Osteoblast (primary cell): ENCODE results near the gene MROH2B. TPM values are rescaled to one million over a fixed set of nuclear protein-coding genes. Genes with fewer than 3 reads are reported as not detected.

ENCODE experiments used
- DNase-seq: peaks from one replicate; pipeline ENCODE4 v3.0.0; 2011; ENCODE audit warnings: low spot score, mixed read lengths; ENCODE audit not compliant: insufficient read length; ENCODE audit errors: missing footprints
- H2AFZ ChIP-seq: 2 replicates; pipeline ENCODE4 v1.6.0; 2011; ENCODE audit warnings: mild to moderate bottlenecking, low read length
- H3K27ac ChIP-seq: 2 replicates; pipeline ENCODE4 v1.5.1; 2011; ENCODE audit warnings: mild to moderate bottlenecking, low read depth, low read length, moderate library complexity
- H3K27me3 ChIP-seq: 2 replicates; pipeline ENCODE4 v1.6.0; 2012; ENCODE audit warnings: mild to moderate bottlenecking, control low read depth, inconsistent platforms, low read length, moderate library complexity; ENCODE audit not compliant: insufficient read depth
- H3K36me3 ChIP-seq: 2 replicates; pipeline ENCODE4 v1.5.1; 2011; ENCODE audit warnings: mild to moderate bottlenecking, low read length, control low read depth, moderate library complexity; ENCODE audit not compliant: insufficient read depth
- H3K4me1 ChIP-seq: 2 replicates; pipeline ENCODE4 v1.5.1; 2011; ENCODE audit warnings: mild to moderate bottlenecking, low read length, control low read depth, moderate library complexity; ENCODE audit not compliant: insufficient read depth
- H3K4me2 ChIP-seq: 2 replicates; pipeline ENCODE4 v1.6.0; 2011; ENCODE audit warnings: mild to moderate bottlenecking, low read length; ENCODE audit not compliant: insufficient read depth
- H3K4me3 ChIP-seq: fragments of 200-600 bp; sonication (generic); 3 replicates; pipeline ENCODE4 v1.5.1; 2012; ENCODE audit warnings: mild to moderate bottlenecking, low read length, inconsistent platforms; ENCODE audit not compliant: insufficient read depth
- H3K79me2 ChIP-seq: 2 replicates; pipeline ENCODE4 v1.6.0; 2012; ENCODE audit warnings: mild to moderate bottlenecking, low read length, control low read depth, inconsistent platforms; ENCODE audit not compliant: insufficient read depth
- H3K9me3 ChIP-seq: 2 replicates; pipeline ENCODE4 v1.5.1; 2011; ENCODE audit warnings: low read depth, low read length, control low read depth
- H4K20me1 ChIP-seq: 2 replicates; pipeline ENCODE4 v1.6.0; 2012; ENCODE audit warnings: mild to moderate bottlenecking, low read length, control low read depth; ENCODE audit not compliant: insufficient read depth
- CTCF ChIP-seq: IDR thresholded peaks from 2 replicates; pipeline ENCODE4 v1.5.1; 2011; ENCODE audit warnings: mild to moderate bottlenecking, low read depth, low read length, moderate library complexity; ENCODE audit errors: extremely low read depth
- total RNA-seq: library from RNA; depleted of rRNA; stranded (reverse); fragments of >200 nt; gene quantifications from 2 replicates; pipeline ENCODE4 v1.2.3, GENCODE V29; 2012

MROH2B gene
- total RNA-seq, 1 donor, result not detected

- H3K9me3 ChIP-seq, result no peaks in the 10 kb centered on the region
- no peaks in the 10 kb centered on the region for H3K27me3 ChIP-seq
- H3K36me3 ChIP-seq, result no peaks in the 10 kb centered on the region
- H3K27ac ChIP-seq, result no peak overlapping the region
- no peak overlapping the region for H3K4me3 ChIP-seq
- no peak for TF ChIP-seq CTCF
- H3K4me1 ChIP-seq, result no peaks in the 10 kb centered on the region
- no peaks in the 10 kb centered on the region for H3K79me2 ChIP-seq
- H3K4me2 ChIP-seq, result no peak overlapping the region
- DNase-seq, result no peak
- no peak overlapping the region for H2AFZ ChIP-seq
- no peaks in the 10 kb centered on the region for H4K20me1 ChIP-seq
These were observed 41.6 kb upstream of the MROH2B start for GRCh38 chr5:41112486-41113455.

DNA sequence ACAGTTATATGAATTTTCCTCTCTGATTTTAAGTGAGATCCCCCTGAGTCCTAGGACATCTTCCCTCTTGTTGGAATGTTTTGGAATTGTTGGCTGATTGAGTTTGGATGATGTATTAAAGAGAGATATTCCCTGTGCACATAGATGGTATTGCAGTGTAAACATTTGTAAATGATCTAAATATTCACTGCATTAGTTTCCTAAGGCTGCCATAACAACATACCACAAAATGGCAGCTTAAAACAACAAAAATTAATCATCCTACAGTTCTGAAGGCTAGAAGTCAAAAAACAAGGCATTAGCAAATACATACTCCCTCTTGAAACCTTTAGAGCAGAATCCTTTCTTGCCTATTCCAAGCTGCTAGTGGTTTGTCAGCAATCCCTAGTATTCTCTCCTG lies 38.0 kb upstream of the MROH2B start:
- no peak overlapping the region for H3K4me2 ChIP-seq
- no peaks in the 10 kb centered on the region for H3K79me2 ChIP-seq
- H2AFZ ChIP-seq, result no peak overlapping the region
- TF ChIP-seq CTCF, result no peak
- H3K9me3 ChIP-seq, result no peaks in the 10 kb centered on the region
- no peaks in the 10 kb centered on the region for H3K36me3 ChIP-seq
- H3K27me3 ChIP-seq, result no peaks in the 10 kb centered on the region
- DNase-seq, result no peak
- H4K20me1 ChIP-seq, result no peaks in the 10 kb centered on the region
- no peaks in the 10 kb centered on the region for H3K4me1 ChIP-seq
- no peak overlapping the region for H3K4me3 ChIP-seq
- H3K27ac ChIP-seq, result no peak overlapping the region

DNA sequence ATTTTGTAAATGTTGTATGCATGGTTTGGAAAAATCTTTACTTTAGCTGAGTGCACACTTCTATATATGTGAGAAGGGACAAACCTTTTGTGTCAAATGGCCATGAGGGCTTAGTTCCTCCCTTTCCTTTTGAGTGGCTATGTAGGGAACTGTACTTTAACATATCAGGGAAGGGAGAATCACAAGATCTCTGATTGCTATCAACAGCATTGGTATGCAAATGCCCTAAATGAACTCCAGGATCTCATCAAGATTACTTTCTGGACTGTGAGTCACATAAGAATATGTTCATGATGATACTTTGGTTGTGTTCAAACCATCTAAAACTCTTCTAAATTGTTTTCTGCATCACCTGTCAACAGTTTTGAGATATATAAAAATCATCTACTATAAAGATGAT lies 31.2 kb upstream of the MROH2B start:
- H3K4me1 ChIP-seq, result no peaks in the 10 kb centered on the region
- no peaks in the 10 kb centered on the region for H3K79me2 ChIP-seq
- H3K27ac ChIP-seq, result no peak overlapping the region
- no peak for DNase-seq
- no peak for TF ChIP-seq CTCF
- H3K4me3 ChIP-seq, result no peak overlapping the region
- no peak overlapping the region for H2AFZ ChIP-seq
- no peaks in the 10 kb centered on the region for H3K27me3 ChIP-seq
- no peaks in the 10 kb centered on the region for H4K20me1 ChIP-seq
- H3K36me3 ChIP-seq, result no peaks in the 10 kb centered on the region
- H3K9me3 ChIP-seq, result no peaks in the 10 kb centered on the region
- H3K4me2 ChIP-seq, result no peak overlapping the region

DNA sequence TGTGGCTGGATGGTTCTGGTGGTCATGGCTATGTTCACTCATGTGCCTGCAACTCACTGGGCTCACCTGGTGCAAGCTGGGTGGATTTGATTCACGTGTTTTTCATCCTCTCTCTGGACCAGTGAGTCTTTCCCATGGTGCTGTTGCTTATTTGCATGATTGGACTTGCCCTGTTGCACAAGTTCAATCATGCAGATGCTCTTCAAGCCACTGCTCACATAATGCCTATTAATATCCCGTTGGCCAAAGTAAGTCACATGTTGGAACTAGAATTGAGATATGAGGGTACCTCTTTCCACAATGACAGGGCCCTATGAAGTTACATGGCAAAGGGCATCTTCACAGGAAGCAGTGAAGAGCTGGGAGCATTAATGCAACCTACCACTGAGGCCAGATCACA lies 26.5 kb upstream of the MROH2B start:
- Histone ChIP-seq H3K4me1 (no peaks in the 10 kb centered on the region), H3K36me3 (no peaks in the 10 kb centered on the region), H3K27me3 (no peaks in the 10 kb centered on the region), H3K27ac (no peak overlapping the region), H4K20me1 (no peaks in the 10 kb centered on the region), H3K4me2 (no peak overlapping the region), H3K9me3 (no peaks in the 10 kb centered on the region), H3K79me2 (no peaks in the 10 kb centered on the region), H3K4me3 (no peak overlapping the region), H2AFZ (no peak overlapping the region)
- no peak for TF ChIP-seq CTCF
- no peak for DNase-seq
